PFSK-1 (cell line): ENCODE results near the gene HBA2.

Experiments
- FOXP2 ChIP-seq: optimal IDR thresholded peaks from 2 replicates; pipeline ENCODE3; 2011; ENCODE audit warnings: borderline replicate concordance, control low read depth, inconsistent platforms; ENCODE audit not compliant: insufficient read depth; ENCODE audit errors: extremely low read length, extremely low read depth
- POLR2AphosphoS5 ChIP-seq: IDR thresholded peaks from 2 replicates; pipeline ENCODE4 v1.6.1; 2012; ENCODE audit warnings: low read depth, mild to moderate bottlenecking, control low read depth, low read length, moderate library complexity
- REST ChIP-seq, 2 experiments: IDR thresholded peaks; 2 replicates each; pipeline versions ENCODE4 v1.6.1 to v1.8.0; 2011 to 2012; ENCODE audit warnings: low read depth in 2 of 2, low read length in 2 of 2, control low read depth in 1 of 2, inconsistent platforms in 1 of 2, mild to moderate bottlenecking in 1 of 2, moderate library complexity in 1 of 2; ENCODE audit not compliant: insufficient read depth in 1 of 2
- SIN3A ChIP-seq: IDR thresholded peaks from 2 replicates; pipeline ENCODE4 v1.6.1; 2012; ENCODE audit warnings: mild to moderate bottlenecking, low read length, moderate library complexity, borderline replicate concordance; ENCODE audit not compliant: insufficient read depth
- TAF1 ChIP-seq: IDR thresholded peaks from 2 replicates; pipeline ENCODE4 v1.6.1; 2012; ENCODE audit warnings: low read length, control low read depth, borderline replicate concordance; ENCODE audit not compliant: insufficient read depth

- TF ChIP-seq REST (IDR thresholded peaks at IDR 0.05; ENCODE audit: insufficient read depth in 1 of 2, low read depth in 2 of 2, low read length in 2 of 2) (no peak), POLR2AphosphoS5 (no peak), TAF1 (no peak), SIN3A (no peak), FOXP2 (no peak)
Measured at GRCh38 chr16:152141-153128, 20.2 kb upstream of the HBA2 start, which contains the start of gene HBZ.
